Keratinocyte (primary cell): Measurements from ENCODE around the gene TNIK. TPM values are rescaled to one million over a fixed set of nuclear protein-coding genes. Genes with fewer than 3 reads are reported as not detected.
A peak's percentile ranks its signal among the peaks of the same experiment; 100 is the strongest.

Source experiments
- DNase-seq: peaks from one replicate; pipeline ENCODE4 v3.0.0-alpha.2; 2011; ENCODE audit warnings: low read depth, missing footprints, low spot score
- FAIRE-seq: peaks from 2 replicates; lab custom pipeline; 2011; peaks lifted over from hg19 to GRCh38; lab: Jason Lieb, UNC
- H2AFZ ChIP-seq: 2 replicates; pipeline ENCODE4 v1.6.0; 2012; ENCODE audit warnings: low read length, control low read depth, inconsistent platforms; ENCODE audit not compliant: control insufficient read depth
- H3K27ac ChIP-seq: 2 replicates; pipeline ENCODE4 v1.5.1; 2011; ENCODE audit warnings: low read length; ENCODE audit not compliant: control insufficient read depth, insufficient read depth
- H3K27me3 ChIP-seq: 3 replicates; pipeline ENCODE4 v1.6.0; 2011; ENCODE audit warnings: low read length; ENCODE audit not compliant: control insufficient read depth, insufficient read depth; ENCODE audit errors: extremely low read depth
- H3K36me3 ChIP-seq, 2 experiments: 2 replicates in 1 of 2; 3 replicates in 1 of 2; pipeline ENCODE4 v1.5.1; 2011; ENCODE audit warnings: low read length in 2 of 2, mild to moderate bottlenecking in 1 of 2; ENCODE audit not compliant: control insufficient read depth in 2 of 2, insufficient read depth in 2 of 2; ENCODE audit errors: extremely low read depth in 1 of 2
- H3K4me1 ChIP-seq: 3 replicates; pipeline ENCODE4 v1.5.1; 2011; ENCODE audit warnings: low read length; ENCODE audit not compliant: control insufficient read depth, insufficient read depth; ENCODE audit errors: extremely low read depth
- H3K4me2 ChIP-seq: 3 replicates; pipeline ENCODE4 v1.6.0; 2011; ENCODE audit warnings: low read depth, low read length; ENCODE audit not compliant: control insufficient read depth, insufficient read depth; ENCODE audit errors: extremely low read depth
- H3K4me3 ChIP-seq, 3 experiments: fragments of 200-600 bp in 1 of 3; sonication (generic) in 1 of 3; 2 replicates in 2 of 3; 3 replicates in 1 of 3; pipeline ENCODE4 v1.5.1; 2011 to 2016; ENCODE audit warnings: low read length in 3 of 3, mild to moderate bottlenecking in 3 of 3, control low read depth in 2 of 3, inconsistent platforms in 1 of 3, low read depth in 1 of 3, mixed read lengths in 1 of 3, mixed run types in 1 of 3, moderate library complexity in 1 of 3; ENCODE audit not compliant: control insufficient read depth in 2 of 3, insufficient read depth in 2 of 3; ENCODE audit errors: extremely low read depth in 1 of 3
- H3K79me2 ChIP-seq: 2 replicates; pipeline ENCODE4 v1.6.0; 2012; ENCODE audit warnings: low read length; ENCODE audit not compliant: control insufficient read depth, insufficient read depth
- H3K9ac ChIP-seq: 3 replicates; pipeline ENCODE4 v1.6.0; 2011; ENCODE audit warnings: low read length; ENCODE audit not compliant: control insufficient read depth, insufficient read depth; ENCODE audit errors: extremely low read depth
- H3K9me1 ChIP-seq: 3 replicates; pipeline ENCODE4 v1.6.0; 2011; ENCODE audit warnings: low read length; ENCODE audit not compliant: control insufficient read depth, insufficient read depth; ENCODE audit errors: extremely low read depth
- H3K9me3 ChIP-seq: 2 replicates; pipeline ENCODE4 v1.5.1; 2012; ENCODE audit warnings: low read depth, low read length; ENCODE audit not compliant: control insufficient read depth
- H4K20me1 ChIP-seq: 3 replicates; pipeline ENCODE4 v1.6.0; 2011; ENCODE audit warnings: low read length; ENCODE audit not compliant: control insufficient read depth, insufficient read depth; ENCODE audit errors: extremely low read depth
- CTCF ChIP-seq, 3 experiments: IDR thresholded peaks in 1 of 3; conservative IDR thresholded peaks in 1 of 3; optimal IDR thresholded peaks in 1 of 3; 2 replicates in 2 of 3; 3 replicates in 1 of 3; pipeline versions ENCODE3 to v1.5.1; 2011; ENCODE audit warnings: low read length in 3 of 3, mild to moderate bottlenecking in 3 of 3, moderate library complexity in 2 of 3, control low read depth in 1 of 3, inconsistent platforms in 1 of 3; ENCODE audit not compliant: insufficient read depth in 2 of 3; ENCODE audit errors: extremely low read depth in 1 of 3
- EZH2 ChIP-seq: IDR thresholded peaks from one replicate; pipeline ENCODE4 v1.6.1; 2012; ENCODE audit warnings: inconsistent platforms, mild to moderate bottlenecking, low read length, moderate library complexity
- dilution Hi-C: fragments of 300-500 bp; cut with MboI; formaldehyde crosslinking; loops from one replicate; pipeline ENCODE4 v1.7.0; 2020; ENCODE audit warnings: low sequenced_read_pairs; ENCODE audit not compliant: extremely low pct_ligation_motif_present
- polyA plus RNA-seq, 5 experiments: library from polyadenylated mRNA; depleted of rRNA in 3 of 5; stranded (reverse) in 3 of 5; stranded (forward) in 1 of 5; unstranded in 1 of 5; fragments of >200 nt; gene quantifications; 1 replicate in 1 of 5; 2 replicates in 3 of 5; 3 replicates in 1 of 5; pipeline versions ENCODE4 v1.2.1 to v1.2.3, GENCODE V29; 2011 to 2012; ENCODE audit warnings: missing spikeins in 2 of 5, low read depth in 1 of 5, low replicate concordance in 1 of 5

Gene TNIK
- polyA plus RNA-seq, 1 donor (not counting 4 experiments of a cell fraction or from before 2014, with no cell fraction given), result 4.4 TPM

DNA sequence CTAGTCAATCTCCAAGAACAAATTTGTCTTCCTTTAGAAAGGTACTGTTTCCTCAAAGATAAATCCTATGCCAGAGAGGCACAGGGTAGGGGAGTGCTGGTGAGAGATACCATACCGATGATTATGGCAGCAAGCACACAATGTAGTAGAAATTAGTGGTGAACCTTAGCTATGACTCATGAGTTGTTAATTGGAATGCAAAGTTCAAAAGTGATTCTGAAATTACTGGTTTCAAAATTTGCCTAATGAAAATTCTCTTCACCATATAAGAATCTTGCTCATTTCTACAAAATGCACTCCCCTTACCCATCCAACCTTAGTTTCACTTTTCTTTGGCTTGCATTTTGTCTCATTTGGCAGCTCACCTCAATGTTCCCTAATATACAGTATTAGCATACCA is 294.2 kb downstream of the TNIK start:
- Histone ChIP-seq H3K4me2 (peak overlapping the region; percentile 25), H3K79me2 (no peaks in the 10 kb centered on the region), H3K27ac (no peak overlapping the region), H3K4me1 (peaks cover 16% of the 10 kb centered on the region), H3K9ac (no peak overlapping the region), H3K36me3 (no peaks in the 10 kb centered on the region), H4K20me1 (no peaks in the 10 kb centered on the region), H3K9me1 (no peaks in the 10 kb centered on the region), H3K4me3 (no peak overlapping the region), H3K27me3 (no peaks in the 10 kb centered on the region), H3K9me3 (no peaks in the 10 kb centered on the region), H2AFZ (no peak overlapping the region)
- no peak for DNase-seq
- dilution Hi-C loops, result no loop called here
- no peak for FAIRE-seq
- TF ChIP-seq CTCF (optimal IDR thresholded peaks at IDR 0.05 in 1 of 3, IDR thresholded peaks at IDR 0.05 in 1 of 3, conservative IDR thresholded peaks at IDR 0.05 in 1 of 3; ENCODE audit: extremely low read depth in 1 of 3, insufficient read depth in 2 of 3, low read length in 3 of 3) (no peak), EZH2 (no peak)

GRCh38 chr3:171165499-171165921 is 294.7 kb downstream of the TNIK start:
- peaks cover 16% of the 10 kb centered on the region for H3K4me1 ChIP-seq
- no peak for TF ChIP-seq CTCF (optimal IDR thresholded peaks at IDR 0.05 in 1 of 3, IDR thresholded peaks at IDR 0.05 in 1 of 3, conservative IDR thresholded peaks at IDR 0.05 in 1 of 3; ENCODE audit: extremely low read depth in 1 of 3, insufficient read depth in 2 of 3, low read length in 3 of 3)
- TF ChIP-seq EZH2, result no peak
- peak overlapping the region; percentile 25 for H3K4me2 ChIP-seq
- H3K36me3 ChIP-seq, result no peaks in the 10 kb centered on the region
- no peaks in the 10 kb centered on the region for H3K79me2 ChIP-seq
- peak overlapping the region; percentile 45 for H2AFZ ChIP-seq
- H3K27me3 ChIP-seq, result no peaks in the 10 kb centered on the region
- no peak for DNase-seq
- dilution Hi-C loops, result no loop called here
- H3K27ac ChIP-seq, result peak overlapping the region; percentile 30
- no peaks in the 10 kb centered on the region for H4K20me1 ChIP-seq
- H3K9me3 ChIP-seq, result no peaks in the 10 kb centered on the region
- no peaks in the 10 kb centered on the region for H3K9me1 ChIP-seq
- H3K4me3 ChIP-seq, result no peak overlapping the region
- FAIRE-seq, result peak; percentile 23
- H3K9ac ChIP-seq, result no peak overlapping the region
